Measurements from ENCODE around the gene COL5A2.

DNA sequence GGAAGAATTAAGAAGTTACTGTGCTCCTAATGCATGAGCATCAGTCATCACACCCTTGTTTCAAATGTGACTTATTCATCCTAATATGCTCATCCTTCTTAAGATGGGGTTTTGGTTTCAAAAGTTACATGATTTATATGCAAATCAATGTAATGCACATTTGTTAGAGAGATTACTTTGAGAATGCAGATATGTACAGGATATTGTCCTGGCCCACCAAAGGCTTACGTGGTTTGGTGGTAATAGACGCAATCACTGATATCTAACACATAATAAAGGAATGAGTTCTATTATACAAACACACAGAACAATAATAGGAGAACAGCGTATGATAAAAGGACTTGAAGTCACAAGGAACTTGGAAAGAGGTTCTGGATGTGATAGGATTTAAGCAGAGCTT is 11.1 kb upstream of the COL5A2 start:
- TF ChIP-seq POLR2A (IDR thresholded peaks at IDR 0.05; ENCODE audit: low read depth, low read length) (no peak), POLR2AphosphoS5 (IDR thresholded peaks at IDR 0.05; ENCODE audit: low read depth, low read length) (no peak)

Data from GM12892 (cell line).